Peyer's patch (tissue), 4 donors: Measurements from ENCODE around the gene RGMB.

ENCODE experiments used
- POLR2A ChIP-seq, 2 donors: fragments of 450-650 bp; IDR thresholded peaks; one replicate each; pipeline ENCODE4 v1.5.1; 2017; ENCODE audit warnings: antibody characterized with exemption in 2 of 2, mild to moderate bottlenecking in 2 of 2, moderate library complexity in 2 of 2
- TF ChIP-seq, protein P1 (sequence below), 6 experiments: fragments of 450-650 bp in 4 of 6; fragments of 200-600 bp in 2 of 6; sonication (generic) in 1 of 6; IDR thresholded peaks; one replicate each; pipeline ENCODE4 v1.5.1; 2017 to 2019; ENCODE audit warnings: antibody characterized with exemption in 6 of 6, mild to moderate bottlenecking in 3 of 6, moderate library complexity in 1 of 6

DNA sequence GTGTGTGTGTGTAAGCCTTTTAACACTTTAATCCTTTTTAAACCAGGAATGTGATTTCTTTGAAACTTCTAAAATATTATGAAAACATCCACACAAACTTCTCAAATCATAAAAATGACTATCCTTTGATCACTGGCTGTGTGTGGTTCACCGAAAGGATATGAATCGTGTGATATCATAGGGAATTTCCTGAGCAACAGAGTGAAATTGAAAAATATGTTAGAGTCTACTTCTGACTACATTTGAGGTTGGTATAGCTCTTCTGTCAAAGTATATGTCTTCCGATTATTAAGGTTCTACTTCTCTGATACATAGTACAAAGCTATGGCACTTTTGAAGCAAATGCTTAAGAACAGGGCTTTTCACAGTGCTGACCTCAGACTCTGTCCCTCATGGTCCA lies 40.3 kb downstream of the RGMB start:
- TF ChIP-seq, protein P1, sequence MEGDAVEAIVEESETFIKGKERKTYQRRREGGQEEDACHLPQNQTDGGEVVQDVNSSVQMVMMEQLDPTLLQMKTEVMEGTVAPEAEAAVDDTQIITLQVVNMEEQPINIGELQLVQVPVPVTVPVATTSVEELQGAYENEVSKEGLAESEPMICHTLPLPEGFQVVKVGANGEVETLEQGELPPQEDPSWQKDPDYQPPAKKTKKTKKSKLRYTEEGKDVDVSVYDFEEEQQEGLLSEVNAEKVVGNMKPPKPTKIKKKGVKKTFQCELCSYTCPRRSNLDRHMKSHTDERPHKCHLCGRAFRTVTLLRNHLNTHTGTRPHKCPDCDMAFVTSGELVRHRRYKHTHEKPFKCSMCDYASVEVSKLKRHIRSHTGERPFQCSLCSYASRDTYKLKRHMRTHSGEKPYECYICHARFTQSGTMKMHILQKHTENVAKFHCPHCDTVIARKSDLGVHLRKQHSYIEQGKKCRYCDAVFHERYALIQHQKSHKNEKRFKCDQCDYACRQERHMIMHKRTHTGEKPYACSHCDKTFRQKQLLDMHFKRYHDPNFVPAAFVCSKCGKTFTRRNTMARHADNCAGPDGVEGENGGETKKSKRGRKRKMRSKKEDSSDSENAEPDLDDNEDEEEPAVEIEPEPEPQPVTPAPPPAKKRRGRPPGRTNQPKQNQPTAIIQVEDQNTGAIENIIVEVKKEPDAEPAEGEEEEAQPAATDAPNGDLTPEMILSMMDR (IDR thresholded peaks at IDR 0.05) = no peak
- no peak for TF ChIP-seq POLR2A (IDR thresholded peaks at IDR 0.05)
